Endothelial cell of umbilical vein (primary cell): ENCODE measurements around the gene TUBA1C. TPM values are rescaled to one million over a fixed set of nuclear protein-coding genes. Genes with fewer than 3 reads are reported as not detected.

Experiments
- BruUV-seq: library from RNA; stranded (reverse); fragments of 400-500 nt; replicated peaks from 2 replicates; lab custom pipeline; 2021; lab: Mats Ljungman, UMichigan
- CTCF ChIA-PET: fragments of 300-600, 350-600 bp; sonication (Branson Sonifier 250); formaldehyde crosslinking; loops from one replicate; lab custom pipeline; 2021; ENCODE audit warnings: antibody characterized with exemption, inconsistent platforms; lab: Charles Lee
- POLR2A ChIA-PET: fragments of 300-600, 350-600 bp; sonication (Branson Sonifier 250); formaldehyde crosslinking; loops from one replicate; lab custom pipeline; 2021; ENCODE audit warnings: antibody characterized with exemption, inconsistent platforms; lab: Charles Lee
- DNase-seq: peaks from one replicate; pipeline ENCODE4 v3.0.0-alpha.2; 2011; ENCODE audit warnings: low read depth, low spot score
- FAIRE-seq: peaks from 2 replicates; lab custom pipeline; 2011; peaks lifted over from hg19 to GRCh38; lab: Jason Lieb, UNC
- H2AFZ ChIP-seq: 2 replicates; pipeline ENCODE4 v1.6.0; 2012; ENCODE audit warnings: low read depth, low read length, control low read depth, inconsistent platforms
- H3K27ac ChIP-seq: 2 replicates; pipeline ENCODE4 v1.5.1; 2011; ENCODE audit warnings: low read depth, mild to moderate bottlenecking, control low read depth, low read length, moderate library complexity; ENCODE audit not compliant: insufficient read depth
- H3K27me3 ChIP-seq, 2 experiments: 2 replicates each; pipeline versions ENCODE4 v1.6.0 to v1.6.1; 2011; ENCODE audit warnings: low read length in 2 of 2, mixed read lengths in 1 of 2; ENCODE audit not compliant: control insufficient read depth in 2 of 2, insufficient read depth in 2 of 2
- H3K36me3 ChIP-seq, 2 experiments: 2 replicates in 1 of 2; 3 replicates in 1 of 2; pipeline ENCODE4 v1.5.1; 2011; ENCODE audit warnings: low read length in 2 of 2, mild to moderate bottlenecking in 1 of 2, moderate library complexity in 1 of 2; ENCODE audit not compliant: control insufficient read depth in 2 of 2, insufficient read depth in 2 of 2; ENCODE audit errors: extremely low read depth in 1 of 2
- H3K4me1 ChIP-seq: 3 replicates; pipeline ENCODE4 v1.5.1; 2011; ENCODE audit warnings: mild to moderate bottlenecking, low read length; ENCODE audit not compliant: control insufficient read depth, insufficient read depth; ENCODE audit errors: extremely low read depth
- H3K4me2 ChIP-seq: 2 replicates; pipeline ENCODE4 v1.6.1; 2011; ENCODE audit warnings: low read length, control low read depth, mixed read lengths; ENCODE audit not compliant: insufficient read depth
- H3K4me3 ChIP-seq, 3 experiments: fragments of 200-600 bp in 1 of 3; sonication (generic), shearing (Covaris generic) in 1 of 3; replicated peaks in 1 of 3; 2 replicates each; pipeline ENCODE4 v1.5.1; 2011 to 2016; ENCODE audit warnings: control low read depth in 3 of 3, low read length in 3 of 3, mild to moderate bottlenecking in 2 of 3, inconsistent platforms in 1 of 3, low read depth in 1 of 3, moderate library complexity in 1 of 3; ENCODE audit not compliant: insufficient read depth in 1 of 3
- H3K79me2 ChIP-seq: 2 replicates; pipeline ENCODE4 v1.6.0; 2012; ENCODE audit warnings: low read length, inconsistent platforms; ENCODE audit not compliant: control insufficient read depth, insufficient read depth
- H3K9ac ChIP-seq: replicated peaks from 2 replicates; pipeline ENCODE3; 2011; ENCODE audit warnings: low read length, control low read depth; ENCODE audit not compliant: insufficient read depth; ENCODE audit errors: extremely low read depth
- H3K9me1 ChIP-seq: replicated peaks from 3 replicates; pipeline ENCODE4 v1.6.0; 2011; ENCODE audit warnings: mild to moderate bottlenecking, low read length; ENCODE audit not compliant: control insufficient read depth, insufficient read depth; ENCODE audit errors: extremely low read depth
- H3K9me3 ChIP-seq: replicated peaks from 2 replicates; pipeline ENCODE4 v1.5.1; 2012; ENCODE audit warnings: low read length, inconsistent platforms; ENCODE audit not compliant: control insufficient read depth, insufficient read depth
- H4K20me1 ChIP-seq: replicated peaks from 2 replicates; pipeline ENCODE3; 2011; ENCODE audit warnings: mild to moderate bottlenecking, low read length; ENCODE audit not compliant: control insufficient read depth, insufficient read depth; ENCODE audit errors: extremely low read depth
- CTCF ChIP-seq, 2 donors: IDR thresholded peaks; 1 replicate in 1 of 2; 2 replicates in 1 of 2; pipeline ENCODE4 v1.5.1; 2011; ENCODE audit warnings: low read length in 2 of 2, mild to moderate bottlenecking in 2 of 2, moderate library complexity in 2 of 2, control low read depth in 1 of 2, inconsistent platforms in 1 of 2, low read depth in 1 of 2; ENCODE audit not compliant: insufficient read depth in 1 of 2; ENCODE audit errors: extremely low read depth in 1 of 2
- EZH2 ChIP-seq: IDR thresholded peaks from 2 replicates; pipeline ENCODE4 v1.6.1; 2012; ENCODE audit warnings: borderline replicate concordance, low read depth, mild to moderate bottlenecking, moderate library complexity, low read length, inconsistent platforms; ENCODE audit not compliant: severe bottlenecking
- FOS ChIP-seq: IDR thresholded peaks from 2 replicates; pipeline ENCODE4 v1.6.1; 2011; ENCODE audit warnings: mild to moderate bottlenecking, low read length, moderate library complexity, borderline replicate concordance; ENCODE audit not compliant: insufficient read depth
- GATA2 ChIP-seq: IDR thresholded peaks from 2 replicates; pipeline ENCODE4 v1.7.0; 2011; ENCODE audit warnings: low read depth, mild to moderate bottlenecking, moderate library complexity, mixed read lengths, low read length; ENCODE audit not compliant: insufficient read length, insufficient read depth
- JUN ChIP-seq: IDR thresholded peaks from 2 replicates; pipeline ENCODE4 v1.6.1; 2011; ENCODE audit warnings: borderline replicate concordance, low read depth; ENCODE audit not compliant: insufficient read length, insufficient read depth
- MYC ChIP-seq: IDR thresholded peaks from one replicate; pipeline ENCODE4 v1.6.1; 2011; ENCODE audit warnings: mild to moderate bottlenecking, low read depth, low read length
- POLR2A ChIP-seq: IDR thresholded peaks from 2 replicates; pipeline ENCODE4 v1.6.1; 2012; ENCODE audit warnings: low read depth, mild to moderate bottlenecking, control low read depth, low read length
- POLR2AphosphoS5 ChIP-seq: IDR thresholded peaks from 2 replicates; pipeline ENCODE4 v1.6.1; 2012; ENCODE audit warnings: low read depth, mild to moderate bottlenecking, control low read depth, low read length, moderate library complexity; ENCODE audit not compliant: insufficient read depth
- dilution Hi-C: fragments of 300-500 bp; cut with MboI; formaldehyde crosslinking; loops from one replicate; pipeline ENCODE4 v1.15.0; 2019; ENCODE audit warnings: low sequenced_read_pairs; ENCODE audit not compliant: extremely low pct_ligation_motif_present
- intact Hi-C: fragments of 100-400 bp; cut with micrococcal nuclease; formaldehyde crosslinking; loops from one replicate; pipeline ENCODE4 v1.10.0; 2022
- polyA plus RNA-seq, 4 experiments: library from polyadenylated mRNA; depleted of rRNA in 3 of 4; stranded (reverse) in 3 of 4; unstranded in 1 of 4; fragments of >200 nt; gene quantifications; 2 replicates each; pipeline versions ENCODE4 v1.2.1 to v1.2.3, GENCODE V29; 2011 to 2012; ENCODE audit warnings: missing spikeins in 1 of 4
- total RNA-seq: library from RNA; stranded (reverse); gene quantifications from 2 replicates; pipeline ENCODE4 v1.2.3, GENCODE V29; 2021
- TF ChIP-seq, protein P1 (sequence below): IDR thresholded peaks from 2 replicates; pipeline ENCODE4 v1.6.1; 2011; ENCODE audit not compliant: insufficient read depth, insufficient read length

Gene TUBA1C
- total and polyA plus RNA-seq, 2 donors (not counting 3 experiments of a cell fraction or from before 2014, with no cell fraction given), result 515 to 2,063 TPM

- Histone ChIP-seq H4K20me1 (no peaks in the 10 kb centered on the region), H3K9me3 (no peaks in the 10 kb centered on the region), H3K9ac (no peak overlapping the region), H3K79me2 (no peaks in the 10 kb centered on the region), H3K4me1 (peaks cover 5% of the 10 kb centered on the region), H3K36me3 (no peaks in the 10 kb centered on the region), H2AFZ (peak overlapping the region; percentile 49), H3K27ac (no peak overlapping the region), H3K27me3 (no peaks in the 10 kb centered on the region), H3K9me1 (no peaks in the 10 kb centered on the region), H3K4me3 (no peak overlapping the region), H3K4me2 (no peak overlapping the region)
- BruUV-seq, result no TSS peak
- FAIRE-seq (peak; percentile 47), DNase-seq (peak; percentile 56)
- TF ChIP-seq CTCF (IDR thresholded peaks at IDR 0.05; ENCODE audit: extremely low read depth in 1 of 2, insufficient read depth in 1 of 2, low read depth in 1 of 2, low read length in 2 of 2) (peak; percentile 17 to 28), POLR2A (no peak)
- intact Hi-C loops (loop anchor here (2.0 kb wide), 1 partner anchor 95 kb away; the partner anchor contains the start of gene TUBA1B), dilution Hi-C loops (no loop called here)
- POLR2A ChIA-PET, result interaction anchor here (0.7 to 2.0 kb wide), 3 partner anchors 37 to 94 kb away, joined by 3 to 16 read pairs (median 13); partner anchors contain the start of genes TUBA1A and TUBA1B
- CTCF ChIA-PET, result interaction anchor here (0.5 to 4.2 kb wide), 29 partner anchors 9 to 229 kb away, joined by 3 to 57 read pairs (median 4); partner anchors contain the start of genes LMBR1L, TUBA1A and TUBA1B
Measured at GRCh38 chr12:49225576-49226166, 39.2 kb upstream of the TUBA1C start.

DNA sequence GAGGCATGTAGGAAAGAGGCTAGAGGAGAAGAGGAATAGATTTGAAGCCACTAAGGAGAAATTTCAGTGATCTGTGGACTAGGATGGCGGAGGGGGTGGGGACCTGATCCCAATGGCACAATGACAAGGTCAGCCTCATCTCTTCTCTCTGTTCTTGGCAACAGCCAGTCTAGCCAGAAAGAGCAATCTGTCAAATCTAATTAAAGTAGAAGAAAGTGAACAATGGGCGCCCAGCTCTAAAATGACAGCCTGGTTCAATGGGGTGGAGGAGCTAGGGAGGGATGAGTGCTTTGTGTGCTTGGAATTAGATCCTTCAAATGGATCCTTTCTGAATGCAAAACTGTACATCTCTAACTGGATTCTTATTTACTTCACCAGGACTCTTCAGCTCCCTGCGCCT is 37.2 kb upstream of the TUBA1C start:
- H3K9me1 ChIP-seq, result no peaks in the 10 kb centered on the region
- H3K9ac ChIP-seq, result no peak overlapping the region
- DNase-seq, result no peak
- no TSS peak for BruUV-seq
- no peaks in the 10 kb centered on the region for H3K27me3 ChIP-seq
- TF ChIP-seq FOS (no peak), JUN (no peak), POLR2A (no peak), CTCF (IDR thresholded peaks at IDR 0.05; ENCODE audit: extremely low read depth in 1 of 2, insufficient read depth in 1 of 2, low read depth in 1 of 2, low read length in 2 of 2) (no peak), GATA2 (no peak), MYC (no peak), POLR2AphosphoS5 (no peak), EZH2 (no peak)
- TF ChIP-seq, protein P1, sequence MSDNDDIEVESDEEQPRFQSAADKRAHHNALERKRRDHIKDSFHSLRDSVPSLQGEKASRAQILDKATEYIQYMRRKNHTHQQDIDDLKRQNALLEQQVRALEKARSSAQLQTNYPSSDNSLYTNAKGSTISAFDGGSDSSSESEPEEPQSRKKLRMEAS, result no peak
- dilution Hi-C loops (no loop called here), intact Hi-C loops (no loop called here)
- POLR2A ChIA-PET, result interaction anchor here (1.1 to 1.2 kb wide), 2 partner anchors 39 to 97 kb away, joined by 3 to 4 read pairs; partner anchors contain the start of genes TUBA1A and TUBA1B
- CTCF ChIA-PET, result interaction anchor here (1.0 to 2.0 kb wide), 2 partner anchors 16 to 139 kb away, joined by 3 to 6 read pairs; no protein-coding TSS in a partner anchor
- H3K27ac ChIP-seq, result no peak overlapping the region
- no peak for FAIRE-seq
- no peaks in the 10 kb centered on the region for H4K20me1 ChIP-seq
- no peaks in the 10 kb centered on the region for H3K79me2 ChIP-seq
- no peak overlapping the region for H3K4me2 ChIP-seq
- no peak overlapping the region for H3K4me3 ChIP-seq
- H3K36me3 ChIP-seq, result no peaks in the 10 kb centered on the region
- H2AFZ ChIP-seq, result no peak overlapping the region
- H3K4me1 ChIP-seq, result peaks cover 4% of the 10 kb centered on the region
- no peaks in the 10 kb centered on the region for H3K9me3 ChIP-seq
